IMR-90 (cell line): Measurements from ENCODE around the gene SCGB1A1. TPM values are rescaled to one million over a fixed set of nuclear protein-coding genes. Genes with fewer than 3 reads are reported as not detected.

Experiments used
- ATAC-seq: fragments of 200-7000 bp; cut with Tn5 transposase; 2 replicates; pipeline ENCODE4 v1.9.1; 2020; ENCODE audit warnings: low read depth, mild to moderate bottlenecking, moderate library complexity
- BruUV-seq: library from RNA; stranded (reverse); fragments of 400-500 nt; replicated peaks from 2 replicates; lab custom pipeline; 2021; lab: Mats Ljungman, UMichigan
- CTCF ChIA-PET: fragments of 300-600 bp; formaldehyde crosslinking; extraction: SDS; loops from one replicate; lab custom pipeline; 2021; ENCODE audit warnings: antibody characterized with exemption; lab: Yijun Ruan, JAX
- POLR2A ChIA-PET: fragments of 300-600 bp; sonication (Branson Sonifier 250); formaldehyde crosslinking; loops from one replicate; lab custom pipeline; 2022; ENCODE audit warnings: antibody characterized with exemption; ENCODE audit not compliant: unreplicated experiment; lab: Charles Lee
- DNase-seq: peaks from one replicate; pipeline ENCODE4 v3.0.0; 2013
- H2AFZ ChIP-seq: replicated peaks from 2 replicates; pipeline ENCODE3; 2013; ENCODE audit warnings: low read length, mild to moderate bottlenecking; ENCODE audit not compliant: poor library complexity
- H2AK5ac ChIP-seq: 2 replicates; pipeline ENCODE4 v1.6.1; 2013; ENCODE audit warnings: low read depth, low read length, inconsistent platforms
- H2AK9ac ChIP-seq: replicated peaks from 2 replicates; pipeline ENCODE3; 2013; ENCODE audit warnings: mild to moderate bottlenecking, low read depth, low read length, moderate library complexity; ENCODE audit not compliant: poor library complexity
- H2BK120ac ChIP-seq: 2 replicates; pipeline ENCODE4 v1.6.1; 2013; ENCODE audit warnings: low read depth, low read length, inconsistent platforms
- H2BK15ac ChIP-seq: 3 replicates; pipeline ENCODE4 v1.6.1; 2013; ENCODE audit warnings: low read depth, low read length, inconsistent platforms
- H2BK20ac ChIP-seq: 2 replicates; pipeline ENCODE4 v1.6.1; 2013; ENCODE audit warnings: low read depth, mild to moderate bottlenecking, inconsistent platforms, low read length, moderate library complexity
- H2BK5ac ChIP-seq: 2 replicates; pipeline ENCODE4 v1.6.1; 2013; ENCODE audit warnings: mild to moderate bottlenecking, low read depth, low read length, inconsistent platforms; ENCODE audit not compliant: poor library complexity, severe bottlenecking
- H3K14ac ChIP-seq: replicated peaks from 2 replicates; pipeline ENCODE4 v1.6.1; 2013; ENCODE audit warnings: low read depth, low read length, inconsistent platforms
- H3K18ac ChIP-seq: 2 replicates; pipeline ENCODE4 v1.6.1; 2013; ENCODE audit warnings: low read depth, low read length, control low read depth
- H3K23ac ChIP-seq: 2 replicates; pipeline ENCODE4 v1.6.1; 2013; ENCODE audit warnings: low read depth, low read length, inconsistent platforms
- H3K27ac ChIP-seq: 2 replicates; pipeline ENCODE4 v1.5.1; 2013; ENCODE audit warnings: mild to moderate bottlenecking, control low read depth, low read length; ENCODE audit not compliant: insufficient read depth
- H3K27me3 ChIP-seq: 2 replicates; pipeline ENCODE4 v1.6.1; 2013; ENCODE audit warnings: low read length; ENCODE audit not compliant: control insufficient read depth, insufficient read depth
- H3K36me3 ChIP-seq: 2 replicates; pipeline ENCODE4 v1.6.1; 2013; ENCODE audit warnings: low read length, mixed read lengths; ENCODE audit not compliant: control insufficient read depth, insufficient read depth
- H3K4ac ChIP-seq: 2 replicates; pipeline ENCODE4 v1.6.1; 2013; ENCODE audit warnings: low read depth, low read length, inconsistent platforms
- H3K4me1 ChIP-seq: 2 replicates; pipeline ENCODE4 v1.6.1; 2013; ENCODE audit warnings: low read length, mixed read lengths; ENCODE audit not compliant: control insufficient read depth, insufficient read depth
- H3K4me2 ChIP-seq: 2 replicates; pipeline ENCODE4 v1.6.1; 2013; ENCODE audit warnings: low read depth, mild to moderate bottlenecking, control low read depth, low read length, moderate library complexity
- H3K4me3 ChIP-seq: 2 replicates; pipeline ENCODE4 v1.5.1; 2013; ENCODE audit warnings: low read depth, mild to moderate bottlenecking, control low read depth, low read length, moderate library complexity; ENCODE audit not compliant: insufficient read depth
- H3K56ac ChIP-seq: 2 replicates; pipeline ENCODE4 v1.6.1; 2013; ENCODE audit warnings: low read length, inconsistent platforms; ENCODE audit not compliant: insufficient read depth; ENCODE audit errors: extremely low read depth
- H3K79me1 ChIP-seq, 2 experiments: 2 replicates each; pipeline ENCODE4 v1.6.1; 2013; ENCODE audit warnings: low read length in 2 of 2, inconsistent platforms in 1 of 2, low read depth in 1 of 2
- H3K9ac ChIP-seq: 2 replicates; pipeline ENCODE4 v1.6.1; 2013; ENCODE audit warnings: low read depth, low read length, control low read depth
- H3K9me1 ChIP-seq: 2 replicates; pipeline ENCODE4 v1.6.1; 2013; ENCODE audit warnings: low read length, inconsistent platforms; ENCODE audit not compliant: insufficient read depth
- H3K9me3 ChIP-seq: 2 replicates; pipeline ENCODE4 v1.6.1; 2013; ENCODE audit warnings: low read length; ENCODE audit not compliant: control insufficient read depth, insufficient read depth
- H4K20me1 ChIP-seq: 2 replicates; pipeline ENCODE4 v1.6.1; 2013; ENCODE audit warnings: low read length, inconsistent platforms; ENCODE audit not compliant: insufficient read depth
- H4K5ac ChIP-seq: 2 replicates; pipeline ENCODE4 v1.6.1; 2013; ENCODE audit warnings: mild to moderate bottlenecking, low read depth, low read length, control low read depth
- H4K8ac ChIP-seq, 2 experiments: 2 replicates each; pipeline ENCODE4 v1.6.1; 2013; ENCODE audit warnings: low read depth in 2 of 2, low read length in 2 of 2, control low read depth in 1 of 2, inconsistent platforms in 1 of 2
- H4K91ac ChIP-seq: 2 replicates; pipeline ENCODE4 v1.6.1; 2013; ENCODE audit warnings: low read depth, low read length, inconsistent platforms; ENCODE audit not compliant: insufficient read depth
- CEBPB ChIP-seq: IDR thresholded peaks from 2 replicates; pipeline ENCODE4 v1.6.1; 2012; ENCODE audit warnings: low read depth, low read length, improper control_type of control experiment
- CHD1 ChIP-seq: IDR thresholded peaks from 2 replicates; pipeline ENCODE4 v1.6.1; 2012; ENCODE audit warnings: low read depth, low read length, improper control_type of control experiment
- CTCF ChIP-seq: conservative IDR thresholded peaks from 2 replicates; pipeline ENCODE4 v1.5.1; 2012; ENCODE audit warnings: mild to moderate bottlenecking, low read depth, low read length, improper control_type of control experiment
- ELK1 ChIP-seq: fragments of 150-350 bp; IDR thresholded peaks from 2 replicates; pipeline ENCODE4 v1.6.1; 2016; ENCODE audit warnings: low read depth, mild to moderate bottlenecking, low read length, moderate library complexity, borderline replicate concordance
- FOS ChIP-seq: fragments of 150-350 bp; IDR thresholded peaks from 2 replicates; pipeline ENCODE4 v1.6.1; 2016; ENCODE audit warnings: low read depth, low read length
- MAFK ChIP-seq: IDR thresholded peaks from 2 replicates; pipeline ENCODE4 v1.6.1; 2012; ENCODE audit warnings: low read depth, low read length, improper control_type of control experiment
- MAZ ChIP-seq: IDR thresholded peaks from 2 replicates; pipeline ENCODE4 v1.6.1; 2012; ENCODE audit warnings: low read depth, mild to moderate bottlenecking, low read length, improper control_type of control experiment, moderate library complexity, borderline replicate concordance
- MXI1 ChIP-seq: IDR thresholded peaks from 2 replicates; pipeline ENCODE4 v1.6.1; 2012; ENCODE audit warnings: low read depth, mild to moderate bottlenecking, low read length, moderate library complexity, borderline replicate concordance
- NFE2L2 ChIP-seq: fragments of 150-350 bp; IDR thresholded peaks from 2 replicates; pipeline ENCODE4 v1.6.1; 2016; ENCODE audit warnings: low read depth, mild to moderate bottlenecking, low read length
- POLR2A ChIP-seq: IDR thresholded peaks from 2 replicates; pipeline ENCODE4 v1.6.1; 2012; ENCODE audit warnings: mild to moderate bottlenecking, low read depth, low read length
- RAD21 ChIP-seq: IDR thresholded peaks from 2 replicates; pipeline ENCODE4 v1.6.1; 2012; ENCODE audit warnings: low read length, improper control_type of control experiment
- RCOR1 ChIP-seq: IDR thresholded peaks from 2 replicates; pipeline ENCODE4 v1.6.1; 2012; ENCODE audit warnings: mild to moderate bottlenecking, low read length, improper control_type of control experiment; ENCODE audit not compliant: insufficient replicate concordance
- RFX5 ChIP-seq: IDR thresholded peaks from 2 replicates; pipeline ENCODE4 v1.8.0; 2012; ENCODE audit warnings: low read depth, mild to moderate bottlenecking, low read length, moderate library complexity
- SMC3 ChIP-seq: fragments of 150-350 bp; IDR thresholded peaks from 2 replicates; pipeline ENCODE4 v1.6.1; 2016; ENCODE audit warnings: low read depth, mild to moderate bottlenecking, antibody characterized with exemption, low read length, moderate library complexity
- USF2 ChIP-seq: fragments of 150-350 bp; IDR thresholded peaks from 2 replicates; pipeline ENCODE4 v1.6.1; 2017; ENCODE audit warnings: mild to moderate bottlenecking, antibody characterized with exemption, low read length, low read depth
- WGBS, 2 experiments: methylation state at CpG; one replicate each; pipeline versions ENCODE4 v1.1.5 to v1.1.7; 2013; ENCODE audit warnings: missing lambda C conversion rate in 2 of 2; ENCODE audit not compliant: insufficient read length in 1 of 2; ENCODE audit errors: extremely low coverage in 2 of 2; 5-methylcytosine and 5-hydroxymethylcytosine counted together
- dilution Hi-C: fragments of 300-500 bp; cut with HindIII; formaldehyde crosslinking; loops from one replicate; pipeline ENCODE4 v1.14.3; 2018; ENCODE audit warnings: low sequenced_read_pairs; ENCODE audit not compliant: unreplicated experiment
- in situ Hi-C: fragments of 300-500 bp; cut with MboI; formaldehyde crosslinking; loops from 3 replicates; pipeline ENCODE4 v1.14.3; 2019; ENCODE audit warnings: low sequenced_read_pairs, inconsistent platforms, mixed read lengths
- intact Hi-C: fragments of 100-400 bp; cut with micrococcal nuclease; formaldehyde crosslinking; loops from 2 replicates; pipeline ENCODE4 v1.10.0; 2022
- polyA plus RNA-seq, 3 experiments: library from polyadenylated mRNA; depleted of rRNA; stranded (reverse); fragments of >200 nt; gene quantifications; 2 replicates each; pipeline ENCODE4 v1.2.3, GENCODE V29; 2012; ENCODE audit warnings: low replicate concordance in 1 of 3
- total RNA-seq: library from RNA; depleted of rRNA; stranded (reverse); fragments of >200 nt; gene quantifications from 2 replicates; pipeline ENCODE4 v1.2.3, GENCODE V29; 2012

The SCGB1A1 gene
- total and polyA plus RNA-seq, 2 of the 4 experiments (the other 2 are of a cell fraction): not detected

GRCh38 chr11:62428871-62429560, 10.2 kb downstream of the SCGB1A1 start:
- H3K4me1 ChIP-seq: peaks cover 33% of the 10 kb centered on the region
- H3K4me2 ChIP-seq: no peak overlapping the region
- H3K79me1 ChIP-seq: peaks cover 0 to 36% of the 10 kb centered on the region in 2 experiments; a peak in 2 of 4 replicates
- peak overlapping the region; percentile 14; the same call in 1 of the 2 replicates for H4K5ac ChIP-seq
- H3K9me1 ChIP-seq: peaks cover 25% of the 10 kb centered on the region
- H4K91ac ChIP-seq: peak overlapping the region; percentile 94
- no peak overlapping the region for H3K4me3 ChIP-seq
- no peaks in the 10 kb centered on the region for H4K20me1 ChIP-seq
- no peak overlapping the region for H2AFZ ChIP-seq
- 97% methylated on average over 4 of the region's 8 CpGs; no CpG with 5 or more reads in 1 of the 2 experiments for WGBS, 2 experiments
- intact Hi-C loops: no loop called here
- no peak overlapping the region; the same call in 1 of the 2 replicates for H3K27ac ChIP-seq
- dilution Hi-C loops: no loop called here
- H3K9me3 ChIP-seq: no peaks in the 10 kb centered on the region
- no peak overlapping the region for H3K56ac ChIP-seq
- H4K8ac ChIP-seq: peak overlapping the region in 1 of 2 experiments; percentile 65; a peak in 1 of 4 replicates
- CTCF ChIA-PET: interaction anchor here (1.2 to 2.1 kb wide), 2 partner anchors 114 to 132 kb away, joined by 6 to 7 read pairs; no protein-coding TSS in a partner anchor
- H2AK5ac ChIP-seq: peak overlapping the region; percentile 78
- no peaks in the 10 kb centered on the region for H3K36me3 ChIP-seq
- no peak for DNase-seq
- peak overlapping the region; percentile 95 for H3K4ac ChIP-seq
- no peaks in the 10 kb centered on the region for H3K27me3 ChIP-seq
- H3K23ac ChIP-seq: no peak overlapping the region
- peak overlapping the region; percentile 80 for H2BK120ac ChIP-seq
- H2BK15ac ChIP-seq: peak overlapping the region; percentile 70; the same call in 1 of the 3 replicates
- H3K18ac ChIP-seq: peak overlapping the region; percentile 11
- peak overlapping the region; percentile 92 for H2BK20ac ChIP-seq
- ATAC-seq: no peak
- peak overlapping the region; percentile 90 for H2BK5ac ChIP-seq
- no TSS peak for BruUV-seq
- H3K9ac ChIP-seq: no peak overlapping the region
- POLR2A ChIA-PET: no interaction called here
- in situ Hi-C loops: no loop called here
- H3K14ac ChIP-seq: peak overlapping the region; percentile 60; the same call in 1 of the 2 replicates
- H2AK9ac ChIP-seq: no peak overlapping the region
- TF ChIP-seq POLR2A (no peak), ELK1 (no peak), MAZ (no peak), RFX5 (no peak), RCOR1 (no peak), SMC3 (no peak), USF2 (no peak), RAD21 (no peak), MXI1 (no peak), FOS (no peak), CEBPB (no peak), CHD1 (no peak), NFE2L2 (no peak), CTCF (no peak), MAFK (no peak)
